ENCODE data around the gene MAPK9.

The MAPK9 gene

GRCh38 chr5:180201051-180201987 lies 90.6 kb downstream of the MAPK9 start:
- DNase-seq = no peak

- no peak for DNase-seq
Measured at GRCh38 chr5:180199390-180199789, 92.5 kb downstream of the MAPK9 start.

GRCh38 chr5:180198208-180198607 lies 93.7 kb downstream of the MAPK9 start:
- DNase-seq = no peak

GRCh38 chr5:180197016-180197702 lies 94.7 kb downstream of the MAPK9 start:
- DNase-seq = no peak

DNA sequence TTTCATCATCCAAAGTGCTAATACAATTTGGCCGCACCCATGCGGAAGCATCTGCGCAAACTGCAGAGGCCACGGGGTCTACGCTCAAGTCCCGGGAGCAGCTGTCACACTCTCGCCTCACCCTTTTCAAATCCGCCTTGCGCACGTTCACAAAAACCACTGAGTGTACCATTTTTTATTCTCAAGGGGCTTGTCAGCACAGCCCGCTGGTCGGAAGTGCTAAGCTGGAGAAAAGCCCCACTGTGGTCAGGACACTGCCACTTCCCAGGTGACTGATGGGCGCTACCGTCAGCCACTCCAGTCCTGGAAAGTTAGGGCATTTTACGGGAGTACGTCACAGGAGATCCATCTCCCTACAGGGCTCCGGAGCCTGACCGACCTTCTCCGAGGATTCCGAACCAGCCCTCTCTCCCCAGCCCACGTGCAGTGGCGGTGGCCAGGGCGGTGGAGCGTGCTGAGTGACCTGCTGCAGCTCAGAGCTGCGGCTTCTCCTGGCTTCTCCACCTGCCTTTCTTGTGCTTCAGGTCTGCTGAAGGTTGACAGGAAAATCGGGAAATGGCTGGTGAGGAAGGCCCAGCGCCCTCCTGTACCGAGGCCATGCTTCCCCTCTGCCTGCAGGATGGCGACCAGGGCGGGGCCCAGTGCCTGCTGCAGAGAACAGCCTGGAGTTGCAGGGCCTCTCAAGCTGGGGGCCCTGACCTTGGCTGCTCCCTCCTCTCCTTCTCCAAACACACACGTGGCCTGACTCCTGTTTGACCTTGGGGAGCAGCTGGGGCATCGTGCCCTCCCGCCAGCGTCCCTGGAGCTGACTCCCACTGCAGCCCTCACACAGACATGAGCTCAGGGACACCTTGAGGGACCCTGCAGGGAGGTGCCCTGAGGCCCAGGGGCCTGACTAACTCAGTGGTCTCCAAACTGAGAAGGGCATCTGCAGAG lies 97.2 kb downstream of the MAPK9 start:
- DNase-seq = peak in 1 of 2 experiments; percentile 28

DNA sequence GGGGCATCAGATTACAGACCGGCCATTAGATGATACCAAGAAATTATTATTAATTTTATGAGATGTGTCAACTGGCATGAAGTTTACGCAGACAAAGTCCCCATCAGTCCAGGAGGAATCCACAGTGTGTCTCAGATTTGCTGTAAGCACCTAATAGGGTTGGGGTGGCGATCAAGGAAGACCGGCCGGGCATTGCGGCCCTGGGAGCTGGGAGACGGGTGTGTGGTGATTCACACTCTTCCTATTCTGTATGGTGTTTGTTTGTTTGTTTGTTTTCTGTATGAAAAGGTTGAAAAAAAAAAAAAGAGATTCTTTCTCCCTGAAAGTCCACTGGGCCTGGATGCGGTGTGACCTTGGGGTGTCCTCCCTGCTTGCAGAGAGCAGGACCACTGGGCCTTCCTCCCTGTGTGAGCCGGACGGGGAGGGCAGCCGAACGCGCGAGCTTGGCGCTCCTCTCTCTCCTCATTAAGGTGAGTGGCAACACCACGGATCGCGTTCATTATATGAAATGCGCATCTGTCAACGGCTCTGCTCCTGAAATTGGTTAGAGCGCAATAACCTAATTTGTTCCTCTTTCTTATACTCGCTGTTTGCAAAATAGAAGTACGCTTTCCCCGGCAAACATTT lies 98.0 kb downstream of the MAPK9 start:
- DNase-seq = no peak

DNA sequence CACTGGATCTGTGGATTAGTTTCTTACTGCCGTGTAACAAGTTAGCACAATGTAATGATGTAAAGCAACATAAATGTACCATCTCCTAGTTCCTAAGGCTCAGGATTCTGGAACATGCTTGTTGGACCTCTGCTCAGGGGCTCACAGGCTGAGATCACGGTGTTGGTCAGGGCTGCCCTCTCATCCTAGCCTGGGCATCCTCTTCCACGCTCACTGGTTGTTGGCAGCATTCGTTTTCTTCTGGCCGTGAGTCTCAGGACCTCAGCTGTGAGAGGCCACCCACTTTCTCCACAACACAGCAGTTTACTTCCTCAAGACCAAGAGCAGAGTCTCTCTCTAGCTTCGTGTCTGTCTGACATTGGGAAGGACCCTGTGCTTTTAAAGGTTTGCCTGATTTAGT lies 100.2 kb downstream of the MAPK9 start:
- no peak for DNase-seq

DNA sequence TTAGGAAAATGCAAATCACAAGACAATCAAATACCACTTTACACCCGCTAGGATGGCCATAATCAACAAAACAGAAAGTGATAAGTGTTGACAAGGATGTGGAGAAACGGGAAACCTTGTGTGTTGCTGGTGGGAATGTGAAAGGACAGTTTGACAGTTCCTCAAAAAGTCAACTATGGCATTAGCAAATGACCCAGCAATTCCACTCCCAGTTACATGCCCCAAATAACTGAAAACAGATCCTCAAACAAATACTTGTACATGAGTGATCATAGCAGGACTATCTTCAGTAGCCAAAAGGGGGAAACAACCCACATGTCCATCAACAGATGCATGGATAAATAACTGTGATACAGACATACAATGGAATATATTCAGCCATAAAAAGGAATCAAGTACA lies 104.1 kb downstream of the MAPK9 start:
- DNase-seq = no peak
